Endothelial cell of umbilical vein (primary cell): Measurements from ENCODE around the gene TIA1. TPM values are rescaled to one million over a fixed set of nuclear protein-coding genes. Genes with fewer than 3 reads are reported as not detected.
A peak's percentile ranks its signal among the peaks of the same experiment; 100 is the strongest.

Source experiments
- BruUV-seq: library from RNA; stranded (reverse); fragments of 400-500 nt; replicated peaks from 2 replicates; lab custom pipeline; 2021; lab: Mats Ljungman, UMichigan
- CTCF ChIA-PET: fragments of 300-600, 350-600 bp; sonication (Branson Sonifier 250); formaldehyde crosslinking; loops from one replicate; lab custom pipeline; 2021; ENCODE audit warnings: antibody characterized with exemption, inconsistent platforms; lab: Charles Lee
- POLR2A ChIA-PET: fragments of 300-600, 350-600 bp; sonication (Branson Sonifier 250); formaldehyde crosslinking; loops from one replicate; lab custom pipeline; 2021; ENCODE audit warnings: antibody characterized with exemption, inconsistent platforms; lab: Charles Lee
- DNase-seq: peaks from one replicate; pipeline ENCODE4 v3.0.0-alpha.2; 2011; ENCODE audit warnings: low read depth, low spot score
- FAIRE-seq: peaks from 2 replicates; lab custom pipeline; 2011; peaks lifted over from hg19 to GRCh38; lab: Jason Lieb, UNC
- H2AFZ ChIP-seq: 2 replicates; pipeline ENCODE4 v1.6.0; 2012; ENCODE audit warnings: low read depth, low read length, control low read depth, inconsistent platforms
- H3K27ac ChIP-seq: 2 replicates; pipeline ENCODE4 v1.5.1; 2011; ENCODE audit warnings: low read depth, mild to moderate bottlenecking, control low read depth, low read length, moderate library complexity; ENCODE audit not compliant: insufficient read depth
- H3K27me3 ChIP-seq, 2 experiments: 2 replicates each; pipeline versions ENCODE4 v1.6.0 to v1.6.1; 2011; ENCODE audit warnings: low read length in 2 of 2, mixed read lengths in 1 of 2; ENCODE audit not compliant: control insufficient read depth in 2 of 2, insufficient read depth in 2 of 2
- H3K36me3 ChIP-seq, 2 experiments: 2 replicates in 1 of 2; 3 replicates in 1 of 2; pipeline ENCODE4 v1.5.1; 2011; ENCODE audit warnings: low read length in 2 of 2, mild to moderate bottlenecking in 1 of 2, moderate library complexity in 1 of 2; ENCODE audit not compliant: control insufficient read depth in 2 of 2, insufficient read depth in 2 of 2; ENCODE audit errors: extremely low read depth in 1 of 2
- H3K4me1 ChIP-seq: 3 replicates; pipeline ENCODE4 v1.5.1; 2011; ENCODE audit warnings: mild to moderate bottlenecking, low read length; ENCODE audit not compliant: control insufficient read depth, insufficient read depth; ENCODE audit errors: extremely low read depth
- H3K4me2 ChIP-seq: 2 replicates; pipeline ENCODE4 v1.6.1; 2011; ENCODE audit warnings: low read length, control low read depth, mixed read lengths; ENCODE audit not compliant: insufficient read depth
- H3K4me3 ChIP-seq, 3 experiments: fragments of 200-600 bp in 1 of 3; sonication (generic), shearing (Covaris generic) in 1 of 3; replicated peaks in 1 of 3; 2 replicates each; pipeline ENCODE4 v1.5.1; 2011 to 2016; ENCODE audit warnings: control low read depth in 3 of 3, low read length in 3 of 3, mild to moderate bottlenecking in 2 of 3, inconsistent platforms in 1 of 3, low read depth in 1 of 3, moderate library complexity in 1 of 3; ENCODE audit not compliant: insufficient read depth in 1 of 3
- H3K79me2 ChIP-seq: 2 replicates; pipeline ENCODE4 v1.6.0; 2012; ENCODE audit warnings: low read length, inconsistent platforms; ENCODE audit not compliant: control insufficient read depth, insufficient read depth
- H3K9ac ChIP-seq: replicated peaks from 2 replicates; pipeline ENCODE3; 2011; ENCODE audit warnings: low read length, control low read depth; ENCODE audit not compliant: insufficient read depth; ENCODE audit errors: extremely low read depth
- H3K9me1 ChIP-seq: replicated peaks from 3 replicates; pipeline ENCODE4 v1.6.0; 2011; ENCODE audit warnings: mild to moderate bottlenecking, low read length; ENCODE audit not compliant: control insufficient read depth, insufficient read depth; ENCODE audit errors: extremely low read depth
- H3K9me3 ChIP-seq: replicated peaks from 2 replicates; pipeline ENCODE4 v1.5.1; 2012; ENCODE audit warnings: low read length, inconsistent platforms; ENCODE audit not compliant: control insufficient read depth, insufficient read depth
- H4K20me1 ChIP-seq: replicated peaks from 2 replicates; pipeline ENCODE3; 2011; ENCODE audit warnings: mild to moderate bottlenecking, low read length; ENCODE audit not compliant: control insufficient read depth, insufficient read depth; ENCODE audit errors: extremely low read depth
- EZH2 ChIP-seq: IDR thresholded peaks from 2 replicates; pipeline ENCODE4 v1.6.1; 2012; ENCODE audit warnings: borderline replicate concordance, low read depth, mild to moderate bottlenecking, moderate library complexity, low read length, inconsistent platforms; ENCODE audit not compliant: severe bottlenecking
- FOS ChIP-seq: IDR thresholded peaks from 2 replicates; pipeline ENCODE4 v1.6.1; 2011; ENCODE audit warnings: mild to moderate bottlenecking, low read length, moderate library complexity, borderline replicate concordance; ENCODE audit not compliant: insufficient read depth
- GATA2 ChIP-seq: IDR thresholded peaks from 2 replicates; pipeline ENCODE4 v1.7.0; 2011; ENCODE audit warnings: low read depth, mild to moderate bottlenecking, moderate library complexity, mixed read lengths, low read length; ENCODE audit not compliant: insufficient read length, insufficient read depth
- JUN ChIP-seq: IDR thresholded peaks from 2 replicates; pipeline ENCODE4 v1.6.1; 2011; ENCODE audit warnings: borderline replicate concordance, low read depth; ENCODE audit not compliant: insufficient read length, insufficient read depth
- MYC ChIP-seq: IDR thresholded peaks from one replicate; pipeline ENCODE4 v1.6.1; 2011; ENCODE audit warnings: mild to moderate bottlenecking, low read depth, low read length
- POLR2A ChIP-seq: IDR thresholded peaks from 2 replicates; pipeline ENCODE4 v1.6.1; 2012; ENCODE audit warnings: low read depth, mild to moderate bottlenecking, control low read depth, low read length
- POLR2AphosphoS5 ChIP-seq: IDR thresholded peaks from 2 replicates; pipeline ENCODE4 v1.6.1; 2012; ENCODE audit warnings: low read depth, mild to moderate bottlenecking, control low read depth, low read length, moderate library complexity; ENCODE audit not compliant: insufficient read depth
- dilution Hi-C: fragments of 300-500 bp; cut with MboI; formaldehyde crosslinking; loops from one replicate; pipeline ENCODE4 v1.15.0; 2019; ENCODE audit warnings: low sequenced_read_pairs; ENCODE audit not compliant: extremely low pct_ligation_motif_present
- intact Hi-C: fragments of 100-400 bp; cut with micrococcal nuclease; formaldehyde crosslinking; loops from one replicate; pipeline ENCODE4 v1.10.0; 2022
- polyA plus RNA-seq, 4 experiments: library from polyadenylated mRNA; depleted of rRNA in 3 of 4; stranded (reverse) in 3 of 4; unstranded in 1 of 4; fragments of >200 nt; gene quantifications; 2 replicates each; pipeline versions ENCODE4 v1.2.1 to v1.2.3, GENCODE V29; 2011 to 2012; ENCODE audit warnings: missing spikeins in 1 of 4
- total RNA-seq: library from RNA; stranded (reverse); gene quantifications from 2 replicates; pipeline ENCODE4 v1.2.3, GENCODE V29; 2021
- TF ChIP-seq, protein P1 (sequence below): IDR thresholded peaks from 2 replicates; pipeline ENCODE4 v1.6.1; 2011; ENCODE audit not compliant: insufficient read depth, insufficient read length
- TF ChIP-seq, protein P2 (sequence below), 2 donors: IDR thresholded peaks; 1 replicate in 1 of 2; 2 replicates in 1 of 2; pipeline ENCODE4 v1.5.1; 2011; ENCODE audit warnings: low read length in 2 of 2, mild to moderate bottlenecking in 2 of 2, moderate library complexity in 2 of 2, control low read depth in 1 of 2, inconsistent platforms in 1 of 2, low read depth in 1 of 2; ENCODE audit not compliant: insufficient read depth in 1 of 2; ENCODE audit errors: extremely low read depth in 1 of 2

Gene TIA1
- total and polyA plus RNA-seq, 2 donors (not counting 3 experiments of a cell fraction or from before 2014, with no cell fraction given) = 60.2 to 163 TPM

DNA sequence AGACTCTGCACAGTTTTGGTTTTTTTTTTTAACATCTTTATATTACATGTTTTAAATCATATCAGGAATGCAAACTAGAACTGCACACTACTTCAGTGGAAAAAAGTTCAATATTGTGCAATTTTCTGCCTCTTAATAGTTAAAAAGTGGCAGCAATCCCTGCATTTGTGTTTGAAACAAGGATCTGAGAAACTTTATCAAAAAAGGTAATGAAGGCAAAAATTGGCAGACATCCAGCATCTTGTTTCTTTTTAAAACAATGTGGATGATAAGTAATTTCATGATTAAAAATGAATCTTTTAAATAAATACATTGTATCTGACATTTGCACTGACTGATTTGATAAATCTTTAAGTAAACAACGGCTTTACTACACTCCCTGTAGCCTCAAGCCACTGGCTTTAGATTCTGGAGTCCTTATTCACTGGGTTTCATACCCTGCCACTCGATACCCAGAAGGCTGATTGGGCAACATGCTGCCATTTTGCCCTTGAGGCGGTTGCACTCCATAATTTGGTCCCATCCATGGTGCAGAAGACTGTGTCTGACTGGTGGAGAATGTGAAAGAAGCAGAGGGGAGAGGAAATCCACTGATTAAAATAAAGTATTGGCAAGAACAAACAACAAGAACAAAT is 36.0 kb downstream of the TIA1 start:
- Histone ChIP-seq H3K4me1 (peaks cover 8% of the 10 kb centered on the region), H4K20me1 (no peaks in the 10 kb centered on the region), H3K9me3 (no peaks in the 10 kb centered on the region), H3K27me3 (no peaks in the 10 kb centered on the region), H2AFZ (no peak overlapping the region), H3K9ac (no peak overlapping the region), H3K79me2 (no peaks in the 10 kb centered on the region), H3K36me3 (peaks cover 2 to 17% of the 10 kb centered on the region in 2 experiments), H3K27ac (no peak overlapping the region), H3K9me1 (no peaks in the 10 kb centered on the region), H3K4me2 (no peak overlapping the region), H3K4me3 (no peak overlapping the region)
- FAIRE-seq (no peak), DNase-seq (peak; percentile 17)
- dilution Hi-C loops (no loop called here), intact Hi-C loops (loop anchor here (5.0 kb wide), 1 partner anchor 300 kb away; no protein-coding TSS in a partner anchor)
- BruUV-seq = no TSS peak
- ChIA-PET POLR2A (no interaction called here), CTCF (interaction anchor here (0.8 to 0.9 kb wide), 3 partner anchors 21 to 301 kb away, joined by 3 to 4 read pairs (median 3); partner anchors contain the start of gene C2orf42)
- TF ChIP-seq POLR2A = no peak

DNA sequence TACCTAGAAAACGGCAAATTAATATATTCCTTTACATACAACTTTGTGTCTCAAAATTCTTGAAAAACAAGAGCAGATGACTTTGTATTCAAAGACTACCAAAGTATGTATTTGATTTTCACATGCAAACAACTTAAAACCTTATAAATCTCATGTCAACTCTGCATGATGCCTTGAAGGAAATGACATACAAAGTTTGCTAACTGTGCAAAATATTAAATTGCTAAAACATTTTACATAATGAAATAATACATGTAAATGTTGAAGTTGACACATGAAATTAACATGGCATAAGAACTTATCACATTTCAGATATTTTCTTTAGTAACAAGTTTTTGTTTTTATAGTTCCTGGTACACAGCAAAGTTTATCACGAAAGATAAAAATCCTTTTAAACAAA is 36.8 kb downstream of the TIA1 start:
- Histone ChIP-seq H3K9me1 (no peaks in the 10 kb centered on the region), H3K9me3 (no peaks in the 10 kb centered on the region), H3K4me1 (peaks cover 8% of the 10 kb centered on the region), H2AFZ (no peak overlapping the region), H4K20me1 (no peaks in the 10 kb centered on the region), H3K36me3 (peaks cover 2 to 14% of the 10 kb centered on the region in 2 experiments), H3K9ac (no peak overlapping the region), H3K79me2 (no peaks in the 10 kb centered on the region), H3K27ac (no peak overlapping the region), H3K27me3 (no peaks in the 10 kb centered on the region), H3K4me3 (no peak overlapping the region), H3K4me2 (no peak overlapping the region)
- dilution Hi-C loops (no loop called here), intact Hi-C loops (loop anchor here (5.0 kb wide), 1 partner anchor 299 kb away; no protein-coding TSS in a partner anchor)
- TF ChIP-seq, protein P1, sequence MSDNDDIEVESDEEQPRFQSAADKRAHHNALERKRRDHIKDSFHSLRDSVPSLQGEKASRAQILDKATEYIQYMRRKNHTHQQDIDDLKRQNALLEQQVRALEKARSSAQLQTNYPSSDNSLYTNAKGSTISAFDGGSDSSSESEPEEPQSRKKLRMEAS = no peak
- TF ChIP-seq POLR2A (no peak), GATA2 (no peak), POLR2AphosphoS5 (no peak), EZH2 (no peak), JUN (no peak), FOS (no peak), MYC (no peak)
- TF ChIP-seq, protein P2, sequence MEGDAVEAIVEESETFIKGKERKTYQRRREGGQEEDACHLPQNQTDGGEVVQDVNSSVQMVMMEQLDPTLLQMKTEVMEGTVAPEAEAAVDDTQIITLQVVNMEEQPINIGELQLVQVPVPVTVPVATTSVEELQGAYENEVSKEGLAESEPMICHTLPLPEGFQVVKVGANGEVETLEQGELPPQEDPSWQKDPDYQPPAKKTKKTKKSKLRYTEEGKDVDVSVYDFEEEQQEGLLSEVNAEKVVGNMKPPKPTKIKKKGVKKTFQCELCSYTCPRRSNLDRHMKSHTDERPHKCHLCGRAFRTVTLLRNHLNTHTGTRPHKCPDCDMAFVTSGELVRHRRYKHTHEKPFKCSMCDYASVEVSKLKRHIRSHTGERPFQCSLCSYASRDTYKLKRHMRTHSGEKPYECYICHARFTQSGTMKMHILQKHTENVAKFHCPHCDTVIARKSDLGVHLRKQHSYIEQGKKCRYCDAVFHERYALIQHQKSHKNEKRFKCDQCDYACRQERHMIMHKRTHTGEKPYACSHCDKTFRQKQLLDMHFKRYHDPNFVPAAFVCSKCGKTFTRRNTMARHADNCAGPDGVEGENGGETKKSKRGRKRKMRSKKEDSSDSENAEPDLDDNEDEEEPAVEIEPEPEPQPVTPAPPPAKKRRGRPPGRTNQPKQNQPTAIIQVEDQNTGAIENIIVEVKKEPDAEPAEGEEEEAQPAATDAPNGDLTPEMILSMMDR (IDR thresholded peaks at IDR 0.05; ENCODE audit: extremely low read depth in 1 of 2, insufficient read depth in 1 of 2, low read depth in 1 of 2, low read length in 2 of 2) = no peak
- no TSS peak for BruUV-seq
- FAIRE-seq = no peak
- CTCF ChIA-PET = no interaction called here
- POLR2A ChIA-PET = no interaction called here
- no peak for DNase-seq
